Dendritic cell treated with granulocyte-macrophage colony-stimulating factor and Interleukin-4, amounts not matched to agents 40 ng/mL and 50 ng/mL, for 4 days (primary cell): ENCODE results near the gene PACC1.

ENCODE experiments used
- H3K27ac Mint-ChIP-seq: one replicate; pipeline ENCODE4 v1.8.0; 2022; ENCODE audit warnings: mild to moderate bottlenecking, mixed read lengths
- H3K27me3 Mint-ChIP-seq: one replicate; pipeline ENCODE4 v1.8.0; 2022; ENCODE audit warnings: mild to moderate bottlenecking, mixed read lengths
- H3K36me3 Mint-ChIP-seq: one replicate; pipeline ENCODE4 v1.8.0; 2022; ENCODE audit warnings: low read depth, mixed read lengths
- H3K4me1 Mint-ChIP-seq: one replicate; pipeline ENCODE4 v1.8.0; 2022; ENCODE audit warnings: low read depth, mixed read lengths
- H3K4me3 Mint-ChIP-seq: one replicate; pipeline ENCODE4 v1.8.0; 2022; ENCODE audit warnings: mild to moderate bottlenecking, moderate library complexity, mixed read lengths
- H3K9me3 Mint-ChIP-seq: one replicate; pipeline ENCODE4 v1.8.0; 2022; ENCODE audit warnings: mixed read lengths
- intact Hi-C: fragments of 100-400 bp; cut with micrococcal nuclease; formaldehyde crosslinking; loops from one replicate; pipeline ENCODE4 v1.15.0; 2022

Gene PACC1

GRCh38 chr1:212431644-212432043 is 17.0 kb upstream of the PACC1 start:
- Mint-ChIP-seq H3K9me3 (no peaks in the 10 kb centered on the region), H3K36me3 (peaks cover 6% of the 10 kb centered on the region), H3K27ac (no peak overlapping the region), H3K4me3 (peak overlapping the region; percentile 5), H3K4me1 (peaks cover 23% of the 10 kb centered on the region), H3K27me3 (no peaks in the 10 kb centered on the region)
- intact Hi-C loops = loop anchor here (1.0 to 5.0 kb wide), 2 partner anchors 17 to 49 kb away; partner anchors contain the start of gene PACC1

GRCh38 chr1:212430955-212431394 is 16.3 kb upstream of the PACC1 start:
- intact Hi-C loops = loop anchor here (5.0 kb wide), 1 partner anchor 49 kb away; no protein-coding TSS in a partner anchor
- Mint-ChIP-seq H3K27ac (no peak overlapping the region), H3K4me3 (no peak overlapping the region), H3K4me1 (peaks cover 23% of the 10 kb centered on the region), H3K9me3 (no peaks in the 10 kb centered on the region), H3K27me3 (no peaks in the 10 kb centered on the region), H3K36me3 (peaks cover 6% of the 10 kb centered on the region)

- no peak overlapping the region for H3K27ac Mint-ChIP-seq
- H3K36me3 Mint-ChIP-seq = peaks cover 6% of the 10 kb centered on the region
- intact Hi-C loops = loop anchor here (5.0 kb wide), 1 partner anchor 48 kb away; no protein-coding TSS in a partner anchor
- no peaks in the 10 kb centered on the region for H3K9me3 Mint-ChIP-seq
- H3K4me3 Mint-ChIP-seq = no peak overlapping the region
- H3K27me3 Mint-ChIP-seq = no peaks in the 10 kb centered on the region
- H3K4me1 Mint-ChIP-seq = peaks cover 23% of the 10 kb centered on the region
These were observed 15.7 kb upstream of the PACC1 start for GRCh38 chr1:212430416-212430815.

- intact Hi-C loops = no loop called here
- Mint-ChIP-seq H3K9me3 (no peaks in the 10 kb centered on the region), H3K36me3 (no peaks in the 10 kb centered on the region), H3K27ac (no peak overlapping the region), H3K27me3 (no peaks in the 10 kb centered on the region), H3K4me3 (no peak overlapping the region), H3K4me1 (peaks cover 8% of the 10 kb centered on the region)
These were observed 13.8 kb upstream of the PACC1 start for GRCh38 chr1:212428496-212428895.

- Mint-ChIP-seq H3K27ac (no peak overlapping the region), H3K4me1 (peaks cover 2% of the 10 kb centered on the region), H3K27me3 (no peaks in the 10 kb centered on the region), H3K4me3 (no peak overlapping the region), H3K36me3 (no peaks in the 10 kb centered on the region), H3K9me3 (no peaks in the 10 kb centered on the region)
- intact Hi-C loops = no loop called here
These were observed 9.2 kb upstream of the PACC1 start for GRCh38 chr1:212423879-212424278.

GRCh38 chr1:212421165-212421564 is 6.5 kb upstream of the PACC1 start:
- no peak overlapping the region for H3K4me3 Mint-ChIP-seq
- H3K9me3 Mint-ChIP-seq = no peaks in the 10 kb centered on the region
- intact Hi-C loops = no loop called here
- H3K27ac Mint-ChIP-seq = no peak overlapping the region
- H3K4me1 Mint-ChIP-seq = peaks cover 27% of the 10 kb centered on the region
- H3K36me3 Mint-ChIP-seq = no peaks in the 10 kb centered on the region
- H3K27me3 Mint-ChIP-seq = no peaks in the 10 kb centered on the region

- H3K9me3 Mint-ChIP-seq = no peaks in the 10 kb centered on the region
- intact Hi-C loops = no loop called here
- H3K27ac Mint-ChIP-seq = peak overlapping the region; percentile 99
- H3K27me3 Mint-ChIP-seq = no peaks in the 10 kb centered on the region
- peak overlapping the region; percentile 89 for H3K4me3 Mint-ChIP-seq
- peaks cover 81% of the 10 kb centered on the region for H3K4me1 Mint-ChIP-seq
- peaks cover 41% of the 10 kb centered on the region for H3K36me3 Mint-ChIP-seq
These were observed 588 bp upstream of the PACC1 start for GRCh38 chr1:212415107-212415841.

GRCh38 chr1:212413902-212414327 is 771 bp downstream of the PACC1 start:
- Mint-ChIP-seq H3K27ac (peak overlapping the region; percentile 99), H3K4me1 (peaks cover 93% of the 10 kb centered on the region)
- intact Hi-C loops = loop anchor here (1.0 kb wide), 1 partner anchor 18 kb away; the partner anchor contains the start of gene NENF

GRCh38 chr1:212412374-212412773 is 2.3 kb downstream of the PACC1 start:
- intact Hi-C loops = no loop called here
- peaks cover 70% of the 10 kb centered on the region for H3K36me3 Mint-ChIP-seq
- H3K4me1 Mint-ChIP-seq = peaks cover 78% of the 10 kb centered on the region
- H3K27me3 Mint-ChIP-seq = no peaks in the 10 kb centered on the region
- H3K9me3 Mint-ChIP-seq = no peaks in the 10 kb centered on the region
- H3K27ac Mint-ChIP-seq = peak overlapping the region; percentile 49
- peak overlapping the region; percentile 89 for H3K4me3 Mint-ChIP-seq

More at GRCh38 chr1:212413902-212414327, 771 bp downstream of the PACC1 start:
- peak overlapping the region; percentile 89 for H3K4me3 Mint-ChIP-seq
- H3K36me3 Mint-ChIP-seq = peaks cover 54% of the 10 kb centered on the region
- H3K27me3 Mint-ChIP-seq = no peaks in the 10 kb centered on the region
- no peaks in the 10 kb centered on the region for H3K9me3 Mint-ChIP-seq

- Mint-ChIP-seq H3K27me3 (no peaks in the 10 kb centered on the region), H3K36me3 (peaks cover 90% of the 10 kb centered on the region), H3K4me3 (peak overlapping the region; percentile 56), H3K27ac (peak overlapping the region; percentile 49), H3K9me3 (no peaks in the 10 kb centered on the region), H3K4me1 (peaks cover 64% of the 10 kb centered on the region)
- intact Hi-C loops = no loop called here
These were observed 4.4 kb downstream of the PACC1 start for GRCh38 chr1:212410231-212410820.

- Mint-ChIP-seq H3K27ac (peak overlapping the region; percentile 43), H3K27me3 (no peaks in the 10 kb centered on the region), H3K4me1 (peaks cover 52% of the 10 kb centered on the region), H3K36me3 (peaks cover 96% of the 10 kb centered on the region), H3K4me3 (no peak overlapping the region), H3K9me3 (no peaks in the 10 kb centered on the region)
- intact Hi-C loops = loop anchor here (5.0 kb wide), 1 partner anchor 35 kb away; no protein-coding TSS in a partner anchor
These were observed 11.9 kb downstream of the PACC1 start for GRCh38 chr1:212402666-212403321.

- Mint-ChIP-seq H3K9me3 (peaks cover 6% of the 10 kb centered on the region), H3K27ac (peak overlapping the region; percentile 54), H3K4me1 (peaks cover 52% of the 10 kb centered on the region), H3K36me3 (peaks cover 96% of the 10 kb centered on the region), H3K27me3 (no peaks in the 10 kb centered on the region), H3K4me3 (no peak overlapping the region)
- intact Hi-C loops = loop anchor here (5.0 kb wide), 1 partner anchor 35 kb away; no protein-coding TSS in a partner anchor
These were observed 12.7 kb downstream of the PACC1 start for GRCh38 chr1:212401838-212402582.

- Mint-ChIP-seq H3K4me1 (peaks cover 52% of the 10 kb centered on the region), H3K4me3 (no peak overlapping the region), H3K36me3 (peaks cover 96% of the 10 kb centered on the region), H3K27me3 (no peaks in the 10 kb centered on the region), H3K9me3 (peaks cover 10% of the 10 kb centered on the region), H3K27ac (peak overlapping the region; percentile 54)
- intact Hi-C loops = loop anchor here (5.0 kb wide), 1 partner anchor 36 kb away; no protein-coding TSS in a partner anchor
These were observed 13.6 kb downstream of the PACC1 start for GRCh38 chr1:212401042-212401441.
